Panc1 (cell line): ENCODE results near the gene DLL1. TPM values are rescaled to one million over a fixed set of nuclear protein-coding genes. Genes with fewer than 3 reads are reported as not detected.

Source experiments
- ATAC-seq: fragments of 200-7000 bp; cut with Tn5 transposase; 2 replicates; pipeline ENCODE4 v1.9.1; 2020; ENCODE audit warnings: mild to moderate bottlenecking, moderate library complexity
- BruUV-seq: library from RNA; stranded (reverse); fragments of 400-500 nt; replicated peaks from 2 replicates; lab custom pipeline; 2021; lab: Mats Ljungman, UMichigan
- CTCF ChIA-PET: fragments of 300-600 bp; sonication (Branson Sonifier 250); formaldehyde crosslinking; loops from one replicate; lab custom pipeline; 2022; ENCODE audit warnings: antibody characterized with exemption; lab: Charles Lee
- POLR2A ChIA-PET: fragments of 300-600 bp; sonication (Branson Sonifier 250); formaldehyde crosslinking; loops from one replicate; lab custom pipeline; 2022; ENCODE audit warnings: antibody characterized with exemption; lab: Charles Lee
- DNase-seq: peaks from one replicate; pipeline ENCODE4 v3.0.0-alpha.2; 2010; ENCODE audit warnings: low read depth, low spot score
- H3K27ac ChIP-seq: 2 replicates; pipeline ENCODE4 v1.5.1; 2011; ENCODE audit warnings: mild to moderate bottlenecking, low read length, inconsistent platforms
- H3K27me3 ChIP-seq: fragments of 200-500 bp; sonication (Bioruptor generic); 2 replicates; pipeline ENCODE4 v1.6.0; 2014; ENCODE audit warnings: low read length, inconsistent platforms; ENCODE audit not compliant: control insufficient read depth, insufficient read depth
- H3K36me3 ChIP-seq: fragments of 200-500 bp; sonication (Bioruptor generic); 2 replicates; pipeline ENCODE4 v1.5.1; 2014; ENCODE audit warnings: inconsistent platforms, mild to moderate bottlenecking, low read length, moderate library complexity; ENCODE audit not compliant: control insufficient read depth, insufficient read depth
- H3K4me1 ChIP-seq: 2 replicates; pipeline ENCODE4 v1.5.1; 2011; ENCODE audit warnings: inconsistent platforms, mild to moderate bottlenecking, low read length, moderate library complexity; ENCODE audit not compliant: control insufficient read depth, insufficient read depth
- H3K4me3 ChIP-seq, 2 experiments: 2 replicates each; pipeline ENCODE4 v1.5.1; 2011 to 2012; ENCODE audit warnings: low read depth in 2 of 2, low read length in 2 of 2, mild to moderate bottlenecking in 2 of 2, inconsistent platforms in 1 of 2, moderate library complexity in 1 of 2
- H3K9me3 ChIP-seq: fragments of 200-500 bp; sonication (Bioruptor generic); 2 replicates; pipeline ENCODE4 v1.5.1; 2014; ENCODE audit warnings: low read depth, mild to moderate bottlenecking, inconsistent platforms, low read length, moderate library complexity; ENCODE audit not compliant: control insufficient read depth, insufficient read depth
- POLR2AphosphoS5 ChIP-seq: IDR thresholded peaks from 2 replicates; pipeline ENCODE4 v1.6.1; 2012; ENCODE audit warnings: mild to moderate bottlenecking, low read depth, low read length, moderate library complexity
- REST ChIP-seq, 2 experiments: IDR thresholded peaks; 2 replicates each; pipeline ENCODE4 v1.6.1; 2011 to 2012; ENCODE audit warnings: low read depth in 2 of 2, control low read depth in 1 of 2, low read length in 1 of 2, mild to moderate bottlenecking in 1 of 2, moderate library complexity in 1 of 2; ENCODE audit not compliant: insufficient read depth in 1 of 2
- SIN3A ChIP-seq: IDR thresholded peaks from 2 replicates; pipeline ENCODE4 v1.6.1; 2012; ENCODE audit warnings: low read depth, mild to moderate bottlenecking, low read length, moderate library complexity, borderline replicate concordance; ENCODE audit not compliant: insufficient read depth
- TCF7L2 ChIP-seq: IDR thresholded peaks from 2 replicates; pipeline ENCODE4 v1.6.1; 2011; ENCODE audit warnings: mild to moderate bottlenecking, low read depth, low read length, inconsistent platforms
- in situ Hi-C: cut with HindIII; loops from 2 replicates; pipeline ENCODE4 v1.10.0; 2016; ENCODE audit warnings: low sequenced_read_pairs, low pct_unique_long_range_greater_than_20kb
- intact Hi-C: fragments of 100-400 bp; cut with micrococcal nuclease; formaldehyde crosslinking; loops from one replicate; pipeline ENCODE4 v1.10.0; 2022; ENCODE audit not compliant: unreplicated experiment
- total RNA-seq: library from RNA; stranded (reverse); gene quantifications from one replicate; pipeline ENCODE4 v1.2.1, GENCODE V29; 2021; ENCODE audit not compliant: unreplicated experiment
- TF ChIP-seq, protein P1 (sequence below): fragments of 450-650 bp; IDR thresholded peaks from 2 replicates; pipeline ENCODE4 v1.5.1; 2017; ENCODE audit warnings: mild to moderate bottlenecking

Gene DLL1
- total RNA-seq, 1 experiment from 2014 or later = 2.4 TPM

DNA sequence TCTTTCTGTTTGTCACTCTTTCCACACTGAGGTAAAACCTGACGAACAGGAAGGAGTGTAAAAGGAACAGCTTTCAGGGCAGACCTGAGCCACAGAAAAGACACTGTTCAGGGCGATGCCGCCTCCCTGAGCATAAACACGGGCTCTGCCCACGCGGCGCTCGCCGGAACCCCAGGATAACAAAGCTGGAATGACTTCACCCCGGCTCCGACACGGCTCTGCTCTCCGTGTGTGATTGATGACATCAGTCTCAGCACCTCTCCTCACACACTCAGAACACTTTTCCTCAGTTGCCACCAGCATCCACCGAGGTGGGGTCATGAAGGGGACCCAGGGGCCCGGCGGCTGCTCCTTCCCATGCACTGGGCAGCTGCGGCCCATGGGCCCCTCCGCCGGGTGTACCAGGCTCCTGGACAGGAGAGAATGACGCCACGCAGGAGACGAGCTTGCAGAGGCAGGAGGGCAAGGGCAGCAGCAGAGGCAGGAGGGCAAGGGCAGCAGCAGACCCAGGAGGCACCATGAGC lies 43.6 kb downstream of the DLL1 start:
- no peak overlapping the region for H3K27ac ChIP-seq
- in situ Hi-C loops (no loop called here), intact Hi-C loops (no loop called here)
- ChIA-PET CTCF (no interaction called here), POLR2A (no interaction called here)
- no peaks in the 10 kb centered on the region for H3K36me3 ChIP-seq
- H3K9me3 ChIP-seq = no peaks in the 10 kb centered on the region
- no peak for DNase-seq
- no peak overlapping the region for H3K4me3 ChIP-seq
- ATAC-seq = no peak
- BruUV-seq = no TSS peak
- no peaks in the 10 kb centered on the region for H3K4me1 ChIP-seq
- TF ChIP-seq SIN3A = no peak
- TF ChIP-seq, protein P1, sequence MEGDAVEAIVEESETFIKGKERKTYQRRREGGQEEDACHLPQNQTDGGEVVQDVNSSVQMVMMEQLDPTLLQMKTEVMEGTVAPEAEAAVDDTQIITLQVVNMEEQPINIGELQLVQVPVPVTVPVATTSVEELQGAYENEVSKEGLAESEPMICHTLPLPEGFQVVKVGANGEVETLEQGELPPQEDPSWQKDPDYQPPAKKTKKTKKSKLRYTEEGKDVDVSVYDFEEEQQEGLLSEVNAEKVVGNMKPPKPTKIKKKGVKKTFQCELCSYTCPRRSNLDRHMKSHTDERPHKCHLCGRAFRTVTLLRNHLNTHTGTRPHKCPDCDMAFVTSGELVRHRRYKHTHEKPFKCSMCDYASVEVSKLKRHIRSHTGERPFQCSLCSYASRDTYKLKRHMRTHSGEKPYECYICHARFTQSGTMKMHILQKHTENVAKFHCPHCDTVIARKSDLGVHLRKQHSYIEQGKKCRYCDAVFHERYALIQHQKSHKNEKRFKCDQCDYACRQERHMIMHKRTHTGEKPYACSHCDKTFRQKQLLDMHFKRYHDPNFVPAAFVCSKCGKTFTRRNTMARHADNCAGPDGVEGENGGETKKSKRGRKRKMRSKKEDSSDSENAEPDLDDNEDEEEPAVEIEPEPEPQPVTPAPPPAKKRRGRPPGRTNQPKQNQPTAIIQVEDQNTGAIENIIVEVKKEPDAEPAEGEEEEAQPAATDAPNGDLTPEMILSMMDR = no peak
- no peak for TF ChIP-seq TCF7L2
- TF ChIP-seq REST (IDR thresholded peaks at IDR 0.05; ENCODE audit: insufficient read depth in 1 of 2, low read depth in 2 of 2, low read length in 1 of 2) = no peak
- TF ChIP-seq POLR2AphosphoS5 = no peak
- no peaks in the 10 kb centered on the region; the same call in 1 of the 2 replicates for H3K27me3 ChIP-seq

GRCh38 chr6:170245475-170245992 lies 45.3 kb downstream of the DLL1 start:
- DNase-seq = no peak
- ChIA-PET CTCF (no interaction called here), POLR2A (no interaction called here)
- Histone ChIP-seq H3K27me3 (no peaks in the 10 kb centered on the region; the same call in 1 of the 2 replicates), H3K9me3 (no peaks in the 10 kb centered on the region), H3K4me1 (no peaks in the 10 kb centered on the region), H3K27ac (no peak overlapping the region), H3K4me3 (no peak overlapping the region), H3K36me3 (no peaks in the 10 kb centered on the region)
- intact Hi-C loops (no loop called here), in situ Hi-C loops (no loop called here)
- TF ChIP-seq REST (IDR thresholded peaks at IDR 0.05; ENCODE audit: insufficient read depth in 1 of 2, low read depth in 2 of 2, low read length in 1 of 2) (no peak), TCF7L2 (no peak), SIN3A (no peak), POLR2AphosphoS5 (no peak)
- TF ChIP-seq, protein P1 = no peak
- no peak for ATAC-seq
- no TSS peak for BruUV-seq
